DOHH2 (cell line): Measurements from ENCODE around the gene GPR85.

Source experiments
- CTCF ChIP-seq: fragments of 200-600 bp; sonication (generic); IDR thresholded peaks from one replicate; pipeline ENCODE4 v1.5.1; 2014; ENCODE audit warnings: antibody characterized with exemption, mild to moderate bottlenecking, low read depth, low read length; ENCODE audit not compliant: poor library complexity, severe bottlenecking
- EZH2phosphoT487 ChIP-seq: fragments of 200-600 bp; sonication (generic); IDR thresholded peaks from 2 replicates; pipeline ENCODE4 v1.6.1; 2017; ENCODE audit warnings: borderline replicate concordance, mild to moderate bottlenecking, antibody characterized with exemption, low read length, moderate library complexity, mixed read lengths

GRCh38 chr7:113128031-113128430 lies 41.4 kb upstream of the GPR85 start:
- TF ChIP-seq CTCF (no peak), EZH2phosphoT487 (no peak)
